WTC11 (cell line): ENCODE results near the gene FLYWCH2. TPM values are rescaled to one million over a fixed set of nuclear protein-coding genes. Genes with fewer than 3 reads are reported as not detected.

Experiments
- ATAC-seq: fragments of 200-7000 bp; cut with Tn5 transposase; 2 replicates; pipeline ENCODE4 v1.10.0; 2021; ENCODE audit warnings: mild to moderate bottlenecking, moderate library complexity
- CTCF ChIA-PET: fragments of 300-600 bp; sonication (Branson Sonifier 250); formaldehyde crosslinking; loops from one replicate; lab custom pipeline; 2021; ENCODE audit warnings: antibody characterized with exemption; lab: Charles Lee
- POLR2A ChIA-PET: fragments of 350-600 bp; sonication (Branson Sonifier 250); formaldehyde crosslinking; loops from one replicate; lab custom pipeline; 2021; ENCODE audit warnings: antibody characterized with exemption; lab: Charles Lee
- DNase-seq: peaks from one replicate; pipeline ENCODE4 v3.0.0; 2021; ENCODE audit warnings: low spot score
- H3K27ac Mint-ChIP-seq: 2 replicates; pipeline ENCODE4 v1.8.0; 2021; ENCODE audit warnings: mixed read lengths
- H3K27me3 Mint-ChIP-seq: 2 replicates; pipeline ENCODE4 v1.8.0; 2021; ENCODE audit warnings: low read depth, mild to moderate bottlenecking, moderate library complexity, mixed read lengths
- H3K36me3 Mint-ChIP-seq: 2 replicates; pipeline ENCODE4 v1.8.0; 2021; ENCODE audit warnings: mixed read lengths
- H3K4me1 Mint-ChIP-seq: 2 replicates; pipeline ENCODE4 v1.8.0; 2022; ENCODE audit warnings: mixed read lengths
- H3K4me3 Mint-ChIP-seq: 2 replicates; pipeline ENCODE4 v1.8.0; 2021; ENCODE audit warnings: mild to moderate bottlenecking, moderate library complexity, mixed read lengths
- H3K9me3 Mint-ChIP-seq: 2 replicates; pipeline ENCODE4 v1.8.0; 2021; ENCODE audit warnings: mixed read lengths
- ATF2 ChIP-seq: sonication (generic); formaldehyde crosslinking; IDR thresholded peaks from 2 replicates; pipeline ENCODE4 v1.8.1; 2022; ENCODE audit warnings: low read depth, missing genetic modification reagents, borderline replicate concordance
- CBFB ChIP-seq: sonication (generic); formaldehyde crosslinking; IDR thresholded peaks from 2 replicates; pipeline ENCODE4 v1.8.1; 2022; ENCODE audit warnings: mild to moderate bottlenecking, low read depth, missing genetic modification reagents
- CREB1 ChIP-seq: sonication (generic); formaldehyde crosslinking; IDR thresholded peaks from 2 replicates; pipeline ENCODE4 v1.8.0; 2023; ENCODE audit warnings: mild to moderate bottlenecking, missing genetic modification reagents
- ETV6 ChIP-seq: sonication (generic); formaldehyde crosslinking; IDR thresholded peaks from 2 replicates; pipeline ENCODE4 v1.8.1; 2022; ENCODE audit warnings: mild to moderate bottlenecking, missing genetic modification reagents
- FOXP4 ChIP-seq: sonication (generic); formaldehyde crosslinking; IDR thresholded peaks from 2 replicates; pipeline ENCODE4 v1.8.0; 2022; ENCODE audit warnings: mild to moderate bottlenecking, missing genetic modification reagents
- IRF1 ChIP-seq: sonication (generic); formaldehyde crosslinking; IDR thresholded peaks from 2 replicates; pipeline ENCODE4 v1.8.0; 2023; ENCODE audit warnings: missing genetic modification reagents
- JAZF1 ChIP-seq: fragments of 250-450 bp; sonication (Bioruptor Pico); IDR thresholded peaks from 2 replicates; pipeline ENCODE4 v1.9.0; 2021; ENCODE audit warnings: moderate library complexity, mild to moderate bottlenecking, inconsistent platforms
- NFATC4 ChIP-seq: fragments of 250-450 bp; sonication (Bioruptor Pico); IDR thresholded peaks from 2 replicates; pipeline ENCODE4 v1.9.0; 2021; ENCODE audit warnings: mild to moderate bottlenecking
- NR3C1 ChIP-seq: sonication (generic); formaldehyde crosslinking; conservative IDR thresholded peaks from 2 replicates; pipeline ENCODE4 v1.8.1; 2023; ENCODE audit warnings: low read depth, mild to moderate bottlenecking, missing genetic modification reagents
- RORB ChIP-seq: fragments of 250-450 bp; sonication (Bioruptor Pico); IDR thresholded peaks from 2 replicates; pipeline ENCODE4 v1.9.0; 2021; ENCODE audit warnings: mild to moderate bottlenecking
- TEAD1 ChIP-seq: sonication (generic); formaldehyde crosslinking; IDR thresholded peaks from 2 replicates; pipeline ENCODE4 v1.8.0; 2022; ENCODE audit warnings: mild to moderate bottlenecking, missing genetic modification reagents
- TP53 ChIP-seq: sonication (generic); formaldehyde crosslinking; IDR thresholded peaks from 2 replicates; pipeline ENCODE4 v1.8.1; 2023; ENCODE audit warnings: mild to moderate bottlenecking, missing genetic modification reagents
- USF1 ChIP-seq: sonication (generic); formaldehyde crosslinking; IDR thresholded peaks from 2 replicates; pipeline ENCODE4 v1.8.0; 2022; ENCODE audit warnings: mild to moderate bottlenecking, missing genetic modification reagents
- ZBTB21 ChIP-seq: sonication (generic); formaldehyde crosslinking; IDR thresholded peaks from 2 replicates; pipeline ENCODE4 v1.8.1; 2023; ENCODE audit warnings: mild to moderate bottlenecking, missing genetic modification reagents, borderline replicate concordance
- ZNF121 ChIP-seq: sonication (generic); formaldehyde crosslinking; IDR thresholded peaks from 2 replicates; pipeline ENCODE4 v1.8.0; 2023; ENCODE audit warnings: missing genetic modification reagents
- ZNF263 ChIP-seq: sonication (generic); formaldehyde crosslinking; IDR thresholded peaks from 2 replicates; pipeline ENCODE4 v1.8.1; 2022; ENCODE audit warnings: low read depth, mild to moderate bottlenecking, moderate library complexity, missing genetic modification reagents
- ZNF317 ChIP-seq: sonication (generic); formaldehyde crosslinking; IDR thresholded peaks from 2 replicates; pipeline ENCODE4 v1.8.1; 2023; ENCODE audit warnings: low read depth, mild to moderate bottlenecking, moderate library complexity, missing genetic modification reagents, borderline replicate concordance
- ZNF423 ChIP-seq: fragments of 250-450 bp; sonication (Bioruptor Pico); IDR thresholded peaks from 2 replicates; pipeline ENCODE4 v2.1.2; 2022; ENCODE audit warnings: mild to moderate bottlenecking, moderate library complexity
- ZNF425 ChIP-seq: fragments of 250-450 bp; sonication (Bioruptor Pico); conservative IDR thresholded peaks from 2 replicates; pipeline ENCODE4 v1.9.0; 2021; ENCODE audit warnings: mild to moderate bottlenecking
- ZNF532 ChIP-seq: fragments of 250-450 bp; sonication (Bioruptor Pico); IDR thresholded peaks from 2 replicates; pipeline ENCODE4 v1.9.0; 2021; ENCODE audit warnings: mild to moderate bottlenecking, borderline replicate concordance
- ZNF671 ChIP-seq: fragments of 250-450 bp; sonication (Bioruptor Pico); IDR thresholded peaks from 2 replicates; pipeline ENCODE4 v1.8.0; 2021; ENCODE audit warnings: mild to moderate bottlenecking
- total RNA-seq: library from RNA; stranded (reverse); gene quantifications from 3 replicates; pipeline ENCODE4 v1.2.3, GENCODE V29; 2021

Gene FLYWCH2
- total RNA-seq, 1 experiment from 2014 or later, result 20.7 TPM

GRCh38 chr16:2852003-2852730, 30.8 kb upstream of the FLYWCH2 start (continued):
- TF ChIP-seq JAZF1 (CRISPR knock-in tag) (no peak), ATF2 (CRISPR knock-in tag) (no peak), NR3C1 (CRISPR knock-in tag) (no peak), ZBTB21 (CRISPR knock-in tag) (no peak), USF1 (CRISPR knock-in tag) (no peak)

- peaks cover 10% of the 10 kb centered on the region for H3K9me3 Mint-ChIP-seq
- POLR2A ChIA-PET, result no interaction called here
- H3K27ac Mint-ChIP-seq, result no peak overlapping the region
- H3K36me3 Mint-ChIP-seq, result peaks cover 8% of the 10 kb centered on the region
- DNase-seq, result no peak
- ATAC-seq, result no peak
- H3K4me1 Mint-ChIP-seq, result peaks cover 2% of the 10 kb centered on the region
- TF ChIP-seq ZNF532 (no peak), ZNF425 (CRISPR knock-in tag) (no peak), RORB (no peak)
- CTCF ChIA-PET, result interaction anchor here (1.4 to 3.8 kb wide), 6 partner anchors 8 to 30 kb away, joined by 3 to 45 read pairs (median 14); partner anchors contain the start of gene FLYWCH2
- H3K27me3 Mint-ChIP-seq, result peaks cover 24% of the 10 kb centered on the region
- H3K4me3 Mint-ChIP-seq, result no peak overlapping the region
Measured at GRCh38 chr16:2852731-2853507, 30.1 kb upstream of the FLYWCH2 start.

GRCh38 chr16:2853531-2854073, 29.4 kb upstream of the FLYWCH2 start:
- Mint-ChIP-seq H3K27ac (no peak overlapping the region), H3K36me3 (peaks cover 8% of the 10 kb centered on the region), H3K9me3 (peaks cover 10% of the 10 kb centered on the region), H3K4me3 (no peak overlapping the region), H3K27me3 (peaks cover 29% of the 10 kb centered on the region), H3K4me1 (peaks cover 2% of the 10 kb centered on the region)
- CTCF ChIA-PET, result interaction anchor here (1.4 to 3.8 kb wide), 8 partner anchors 9 to 108 kb away, joined by 3 to 45 read pairs (median 10); partner anchors contain the start of gene FLYWCH2
- POLR2A ChIA-PET, result no interaction called here
- DNase-seq, result no peak
- no peak for ATAC-seq
- TF ChIP-seq ZNF263 (CRISPR knock-in tag) (no peak), FOXP4 (CRISPR knock-in tag) (no peak), ETV6 (CRISPR knock-in tag) (no peak), TEAD1 (CRISPR knock-in tag) (no peak), CBFB (CRISPR knock-in tag) (no peak), ZNF423 (CRISPR knock-in tag) (no peak), ZNF671 (CRISPR knock-in tag) (no peak), TP53 (no peak), ZNF121 (CRISPR knock-in tag) (no peak), NFATC4 (CRISPR knock-in tag) (no peak), CREB1 (CRISPR knock-in tag) (no peak), ZNF317 (no peak), IRF1 (CRISPR knock-in tag) (no peak)
